Measurements from ENCODE around the gene MED27. TPM values are rescaled to one million over a fixed set of nuclear protein-coding genes. Genes with fewer than 3 reads are reported as not detected.

MED27 gene
- total and polyA plus RNA-seq, 2 of the 8 experiments (the other 6 are each of a cell fraction or from before 2014, with no cell fraction given): 29.9 to 56.5 TPM

DNA sequence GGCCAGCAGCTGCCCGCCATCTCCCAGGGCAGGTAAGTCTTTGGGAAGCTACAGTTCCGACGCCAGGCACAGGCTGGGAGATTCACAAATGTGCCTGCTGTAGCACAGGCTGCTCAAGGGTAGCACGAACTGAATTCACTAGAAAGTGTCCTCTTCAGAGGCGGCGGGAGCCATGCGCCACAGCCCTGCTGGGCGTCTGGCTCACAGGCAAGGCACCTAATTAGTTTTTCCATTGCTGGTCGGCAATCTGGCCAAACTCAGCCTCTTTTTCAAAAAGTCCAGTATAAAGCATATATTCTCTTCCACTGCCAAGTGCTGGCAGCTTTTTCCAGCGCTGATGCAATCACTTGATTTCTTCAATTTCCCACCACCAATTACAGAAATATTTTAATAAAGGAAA, 210.9 kb downstream of the MED27 start:
- Histone ChIP-seq H3K56ac (replicated peaks; ENCODE audit: insufficient read length, low read depth, low read length) (no peak overlapping the region), H3K4me3 (ENCODE audit: extremely low read depth in 1 of 4, insufficient read depth in 2 of 4, low read depth in 3 of 4, low read length in 4 of 4) (peak overlapping the region in 1 of 4 experiments; percentile 1; a peak in 1 of 8 replicates), H3K27me3 (replicated peaks in 1 of 4; ENCODE audit: control insufficient read depth in 3 of 4, extremely low read depth in 1 of 4, insufficient read depth in 3 of 4, low read length in 3 of 4) (no peaks in the 10 kb centered on the region; a peak in 1 of 7 replicates), H4K20me1 (replicated peaks in 1 of 2; ENCODE audit: control insufficient read depth in 1 of 2, insufficient read depth in 2 of 2, low read length in 2 of 2) (no peaks in the 10 kb centered on the region), H2BK15ac (ENCODE audit: low read length) (no peak overlapping the region), H2BK5ac (ENCODE audit: low read depth, low read length) (no peak overlapping the region), H3K23me2 (ENCODE audit: low read depth, low read length) (no peaks in the 10 kb centered on the region), H3K9me3 (ENCODE audit: insufficient read depth in 2 of 2, low read depth in 1 of 2, low read length in 1 of 2) (no peaks in the 10 kb centered on the region), H2AFZ (ENCODE audit: low read length) (no peak overlapping the region), H2BK20ac (ENCODE audit: low read length) (no peak overlapping the region), H4K8ac (ENCODE audit: extremely low read depth, insufficient read depth, low read length) (no peak overlapping the region), H3K4ac (replicated peaks; ENCODE audit: insufficient read length, low read depth, low read length) (no peak overlapping the region), H3K14ac (ENCODE audit: insufficient read length) (no peak overlapping the region), H3K27ac (ENCODE audit: low read depth, low read length) (no peak overlapping the region), H3K18ac (ENCODE audit: extremely low read depth, low read length) (no peak overlapping the region), H3K4me1 (replicated peaks in 1 of 4; ENCODE audit: control insufficient read depth in 3 of 4, insufficient read depth in 4 of 4, low read length in 3 of 4) (peaks cover 6 to 12% (median 10%) of the 10 kb centered on the region in 4 experiments; a peak in 6 of 7 replicates), H3K23ac (ENCODE audit: insufficient read length) (no peak overlapping the region), H4K91ac (replicated peaks; ENCODE audit: insufficient read length, low read length) (no peak overlapping the region), H3K79me2 (ENCODE audit: control insufficient read depth in 1 of 2, insufficient read depth in 2 of 2, low read length in 2 of 2) (no peaks in the 10 kb centered on the region), H3K9ac (replicated peaks in 1 of 4; ENCODE audit: extremely low read depth in 1 of 4, low read depth in 3 of 4, low read length in 3 of 4) (no peak overlapping the region), H2AK5ac (ENCODE audit: low read depth, low read length) (no peak overlapping the region), H3K79me1 (ENCODE audit: low read depth, low read length) (no peaks in the 10 kb centered on the region; the same call in 1 of the 2 replicates), H2BK120ac (replicated peaks; ENCODE audit: low read depth, low read length) (no peak overlapping the region), H3K4me2 (ENCODE audit: insufficient read depth in 1 of 2, low read depth in 2 of 2, low read length in 2 of 2) (peak overlapping the region in 1 of 2 experiments; percentile 62; a peak in 1 of 4 replicates), H4K5ac (ENCODE audit: insufficient read length, low read depth, low read length) (no peak overlapping the region), H2BK12ac (ENCODE audit: low read depth, low read length) (no peak overlapping the region), H3K36me3 (ENCODE audit: control insufficient read depth in 2 of 4, insufficient read depth in 4 of 4, low read length in 3 of 4) (no peaks in the 10 kb centered on the region)
- FAIRE-seq (no peak), DNase-seq (ENCODE audit: low read depth in 1 of 2, low spot score in 2 of 2) (no peak)
- 83% methylated on average over 10 of the region's 10 CpGs; no CpG with 5 or more reads in 1 of the 2 experiments for WGBS, 2 experiments (ENCODE audit: extremely low coverage in 1 of 2, insufficient coverage in 1 of 2, insufficient read length in 1 of 2, insufficient replicate concordance in 2 of 2, low coverage in 1 of 2, low lambda C conversion rate in 2 of 2, missing lambda C conversion rate in 1 of 2)
- POLR2A ChIA-PET (ENCODE audit: partially characterized antibody): interaction anchor here (0.6 kb wide), 1 partner anchor 79 kb away, joined by 3 read pairs; no protein-coding TSS in a partner anchor
- CTCF ChIA-PET (ENCODE audit: partially characterized antibody): interaction anchor here (0.7 to 2.3 kb wide), 11 partner anchors 14 to 391 kb away, joined by 3 to 7 read pairs (median 3); no protein-coding TSS in a partner anchor
- TF ChIP-seq CREB1 (IDR thresholded peaks at IDR 0.05) (no peak), SIRT6 (IDR thresholded peaks at IDR 0.05; ENCODE audit: low read length) (no peak), CEBPB (IDR thresholded peaks at IDR 0.05; ENCODE audit: low read depth, low read length) (no peak), ZNF274 (IDR thresholded peaks at IDR 0.05; ENCODE audit: borderline replicate concordance, extremely low read depth, low read length) (no peak), SIX5 (IDR thresholded peaks at IDR 0.05; ENCODE audit: low read depth, low read length) (no peak), TCF12 (IDR thresholded peaks at IDR 0.05; ENCODE audit: low read depth, low read length) (no peak), SAP30 (IDR thresholded peaks at IDR 0.05; ENCODE audit: insufficient read depth, insufficient replicate concordance, low read length) (no peak), GABPA (IDR thresholded peaks at IDR 0.05; ENCODE audit: borderline replicate concordance, insufficient read depth, low read length) (no peak), POLR2AphosphoS5 (IDR thresholded peaks at IDR 0.05; ENCODE audit: low read depth, low read length) (no peak), SP1 (IDR thresholded peaks at IDR 0.05; ENCODE audit: low read depth, low read length) (no peak), SIN3A (conservative IDR thresholded peaks at IDR 0.05 in 1 of 2, IDR thresholded peaks at IDR 0.05 in 1 of 2; ENCODE audit: low read depth in 1 of 2, low read length in 2 of 2) (no peak), CHD1 (IDR thresholded peaks at IDR 0.05; ENCODE audit: low read depth, low read length) (no peak), RXRA (IDR thresholded peaks at IDR 0.05; ENCODE audit: insufficient read depth, low read depth, low read length) (no peak), SRF (IDR thresholded peaks at IDR 0.05; ENCODE audit: low read depth, low read length) (no peak), POU5F1 (IDR thresholded peaks at IDR 0.05; ENCODE audit: low read depth, low read length) (no peak)
